GM04503 (cell line): ENCODE results near the gene CXCL1.

Source experiments
- DNase-seq: peaks from one replicate; pipeline ENCODE4 v3.0.0-alpha.2; 2012; ENCODE audit warnings: low read depth

The CXCL1 gene

GRCh38 chr4:73869130-73870055, at the start of gene CXCL1:
CXCL1 (plus strand) TSS chr4:73869393; CDS start chr4:73869471, 78 bp downstream.
- no peak for DNase-seq

GRCh38 chr4:73821325-73821724, 47.9 kb upstream of the CXCL1 start:
- DNase-seq: no peak

GRCh38 chr4:73822389-73822788, 46.8 kb upstream of the CXCL1 start:
- DNase-seq: no peak

- no peak for DNase-seq
These were observed 46.2 kb upstream of the CXCL1 start for GRCh38 chr4:73822812-73823504.

DNA sequence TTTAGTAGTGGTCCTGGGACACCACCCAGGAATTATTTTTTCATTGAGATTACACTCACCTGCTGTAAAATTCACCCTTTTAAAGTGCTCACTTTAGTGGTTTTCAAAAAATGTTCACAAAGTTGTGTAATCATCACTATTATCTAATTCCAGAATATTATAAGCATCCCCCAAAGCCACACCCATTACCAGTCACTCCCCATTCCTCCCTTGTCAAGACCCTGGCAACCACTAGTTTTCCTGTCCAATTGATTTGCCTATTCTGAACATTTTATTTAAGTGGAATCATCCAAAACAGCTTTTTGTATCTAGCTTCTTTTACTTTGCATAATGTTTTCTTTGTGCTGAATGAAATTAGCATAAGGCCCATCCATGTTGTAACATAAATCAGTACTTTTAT, 45.4 kb upstream of the CXCL1 start:
- no peak for DNase-seq

DNA sequence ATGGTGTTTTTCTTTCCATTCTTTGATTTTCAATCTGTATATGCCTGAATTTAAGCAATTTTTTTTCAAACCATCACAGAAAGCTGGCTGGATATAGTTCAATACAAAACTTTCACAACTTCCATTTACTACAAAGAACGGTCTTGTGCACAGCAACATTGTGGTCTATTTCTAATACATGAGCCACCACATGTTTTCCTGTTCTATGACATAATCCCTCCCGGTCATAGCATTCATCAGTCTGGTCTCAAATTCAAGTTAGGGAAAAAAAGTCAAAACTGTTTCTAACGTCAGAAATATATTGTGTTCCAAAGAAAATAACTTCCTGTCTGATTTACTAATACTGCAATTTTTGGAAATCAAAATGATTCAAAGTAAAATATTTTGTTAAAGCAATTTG, 40.2 kb upstream of the CXCL1 start:
- DNase-seq: no peak

DNA sequence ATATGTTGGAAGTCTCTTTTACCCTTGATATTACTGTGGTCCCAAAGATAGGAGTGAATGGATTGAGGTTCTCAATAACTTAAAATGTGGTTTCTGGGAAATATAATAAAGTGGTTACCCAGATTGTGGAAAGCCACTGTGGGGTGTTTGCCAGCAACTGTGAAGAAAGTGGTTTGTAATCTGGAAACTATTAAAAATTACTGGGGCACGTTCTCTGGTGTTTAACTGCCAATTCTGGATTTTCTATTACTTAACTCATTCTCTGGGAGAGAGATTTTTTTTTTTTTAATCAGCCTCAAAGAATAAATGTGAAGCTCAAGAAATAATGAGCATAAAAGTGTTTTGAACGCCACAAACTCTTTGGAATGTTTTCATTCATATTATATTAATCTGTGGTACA, 37.6 kb upstream of the CXCL1 start:
- DNase-seq: peak; percentile 27

GRCh38 chr4:73832651-73833237, 36.4 kb upstream of the CXCL1 start:
- DNase-seq: peak; percentile 18

DNA sequence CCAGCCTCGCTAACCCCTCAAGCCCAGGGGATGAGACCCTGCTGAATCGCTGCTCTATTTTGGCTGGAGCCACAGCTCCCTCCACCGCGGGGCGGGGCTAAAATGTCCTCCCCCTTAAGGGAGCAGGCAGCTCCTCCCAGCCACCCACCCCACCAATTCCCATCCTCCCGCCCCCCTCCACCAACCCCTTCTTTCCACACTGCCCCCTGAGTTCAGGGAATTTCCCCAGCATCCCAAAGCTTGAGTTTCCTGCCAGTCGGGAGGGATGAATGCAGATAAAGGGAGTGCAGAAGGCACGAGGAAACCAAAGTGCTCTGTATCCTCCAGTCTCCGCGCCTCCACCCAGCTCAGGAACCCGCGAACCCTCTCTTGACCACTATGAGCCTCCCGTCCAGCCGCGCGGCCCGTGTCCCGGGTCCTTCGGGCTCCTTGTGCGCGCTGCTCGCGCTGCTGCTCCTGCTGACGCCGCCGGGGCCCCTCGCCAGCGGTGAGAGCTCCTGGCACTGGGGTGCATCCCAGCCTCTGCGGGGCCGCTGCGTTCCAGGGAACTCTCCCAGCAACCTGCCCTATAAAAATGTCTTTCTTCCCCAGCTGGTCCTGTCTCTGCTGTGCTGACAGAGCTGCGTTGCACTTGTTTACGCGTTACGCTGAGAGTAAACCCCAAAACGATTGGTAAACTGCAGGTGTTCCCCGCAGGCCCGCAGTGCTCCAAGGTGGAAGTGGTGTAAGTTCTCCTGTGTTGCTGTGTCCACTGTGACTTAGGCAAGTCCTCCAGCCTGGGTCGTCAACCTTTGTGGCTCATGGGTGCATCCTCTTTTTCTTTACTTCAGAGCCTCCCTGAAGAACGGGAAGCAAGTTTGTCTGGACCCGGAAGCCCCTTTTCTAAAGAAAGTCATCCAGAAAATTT, 32.6 kb upstream of the CXCL1 start, which contains the start of gene CXCL6:
TSS of gene CXCL6 (plus strand) at position 306 of the 907 bp plus-strand sequence. CDS start at position 379, 73 bp downstream.
- no peak for DNase-seq

DNA sequence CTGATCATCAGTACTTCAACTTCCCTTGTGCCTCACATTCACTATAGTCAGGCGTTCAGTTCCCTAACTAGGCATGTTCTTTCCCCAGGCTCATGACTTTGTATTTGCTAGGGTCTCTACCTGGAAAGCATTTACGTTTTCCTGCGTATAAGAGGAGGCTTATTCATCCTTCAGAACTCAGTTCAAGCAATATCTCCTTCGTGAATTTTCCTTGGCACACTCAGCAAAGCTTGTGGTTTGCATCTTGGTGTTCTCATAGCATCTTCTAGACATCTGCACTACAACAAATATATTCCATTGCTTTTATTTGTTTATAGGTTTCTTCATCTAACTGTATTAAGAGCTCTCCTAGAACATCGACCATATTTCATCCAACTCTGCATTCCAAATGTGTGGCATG, 30.1 kb upstream of the CXCL1 start:
- no peak for DNase-seq

DNA sequence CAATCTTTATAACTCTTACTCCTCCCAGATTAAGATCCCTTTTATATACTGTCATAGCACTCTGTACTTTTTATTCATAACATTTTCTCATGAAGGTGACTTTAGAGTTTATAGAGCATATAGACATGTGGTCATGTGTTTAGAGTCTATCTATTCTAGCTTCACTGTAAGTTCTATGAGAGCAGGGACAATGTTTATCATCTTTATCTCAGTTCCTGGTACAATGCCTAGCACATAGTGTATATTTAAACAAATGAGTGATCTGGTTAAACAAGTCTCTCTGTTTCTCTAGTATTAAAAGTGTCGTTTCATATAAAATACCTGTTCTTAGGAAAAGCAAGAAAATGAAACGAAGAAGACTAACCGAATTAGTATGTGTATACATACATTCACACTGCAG, 29.5 kb upstream of the CXCL1 start:
- no peak for DNase-seq

DNA sequence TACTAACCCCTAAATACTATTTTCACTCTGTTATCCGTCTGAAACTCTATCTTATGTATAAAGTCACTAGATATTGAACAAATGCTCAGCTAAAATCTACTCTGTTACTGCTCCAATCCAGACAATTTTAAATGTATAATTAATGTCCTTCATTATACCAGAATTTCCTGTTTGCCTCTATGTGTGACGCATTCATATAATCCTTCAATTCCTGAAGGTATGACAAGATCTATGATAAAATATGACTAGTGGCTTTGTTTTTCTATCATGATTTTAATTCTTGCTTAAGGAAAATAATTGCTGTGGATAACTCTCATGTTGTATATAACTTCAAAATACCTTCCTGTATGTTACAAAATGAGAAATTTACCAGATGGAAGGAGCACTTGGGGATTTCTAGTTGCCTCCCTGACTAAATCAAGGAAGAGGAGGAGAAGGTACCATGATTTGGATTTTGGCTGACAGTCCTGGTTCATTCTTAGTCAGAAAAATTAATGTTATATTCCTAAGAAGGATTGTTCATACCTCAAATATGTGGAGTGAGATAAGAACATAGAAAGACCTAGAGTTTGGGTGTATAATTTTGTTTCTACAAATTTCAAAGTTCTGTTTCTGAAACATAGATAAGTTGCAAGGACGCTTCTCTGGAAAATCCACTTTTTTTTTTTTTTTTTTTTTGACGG, 27.8 kb upstream of the CXCL1 start:
- DNase-seq: no peak

- DNase-seq: no peak
These were observed 26.5 kb upstream of the CXCL1 start for GRCh38 chr4:73842696-73843095.

DNA sequence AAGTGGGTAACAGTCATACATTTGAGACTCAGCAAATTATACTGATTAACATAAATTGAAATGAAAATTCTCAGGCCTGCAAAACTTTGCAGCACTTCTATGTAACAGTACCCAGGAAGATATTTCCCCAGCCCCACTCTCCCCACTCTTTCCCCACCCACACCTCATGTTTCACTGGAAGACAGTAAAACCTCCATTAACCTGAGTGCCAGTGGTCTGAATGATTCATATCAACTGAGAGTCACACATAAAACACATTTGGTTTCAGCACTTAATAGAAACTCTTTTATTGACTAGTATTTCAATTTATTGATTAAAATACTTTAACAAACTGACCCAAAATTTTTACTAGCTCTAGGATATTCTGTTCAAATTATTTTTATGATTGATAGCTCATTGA, 25.8 kb upstream of the CXCL1 start:
- DNase-seq: no peak

- DNase-seq: peak; percentile 37
These were observed 24.8 kb upstream of the CXCL1 start for GRCh38 chr4:73844345-73844744.

GRCh38 chr4:73844806-73845205, 24.4 kb upstream of the CXCL1 start:
- no peak for DNase-seq

- no peak for DNase-seq
These were observed 21.5 kb upstream of the CXCL1 start for GRCh38 chr4:73847526-73848182.

DNA sequence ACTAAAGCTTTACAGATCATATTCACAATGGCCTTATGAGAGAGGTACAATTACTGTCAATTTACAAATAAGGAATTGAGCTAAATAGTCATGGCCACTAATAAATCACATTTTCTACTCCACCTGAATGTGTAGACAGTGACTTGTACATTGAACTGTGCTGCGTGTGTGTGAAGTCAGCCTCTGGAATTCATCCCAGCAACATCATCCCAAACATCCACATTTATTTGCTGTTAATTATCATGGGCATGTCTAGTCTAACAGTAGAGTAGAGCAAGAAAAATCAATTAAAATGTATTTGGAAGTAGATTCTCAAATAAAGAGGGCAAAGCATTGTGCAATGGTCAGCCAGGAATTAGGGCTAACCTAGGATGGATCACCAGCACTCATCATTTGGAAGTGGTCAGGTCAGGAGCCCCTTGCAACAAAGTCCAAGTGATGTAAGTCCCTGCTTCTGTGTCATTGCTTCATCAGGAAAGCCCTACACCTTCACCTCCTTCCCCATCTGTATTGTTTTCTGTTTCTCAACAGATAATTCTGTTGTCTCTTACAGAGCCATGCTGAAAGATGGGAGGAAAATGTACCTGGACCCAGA, 20.9 kb upstream of the CXCL1 start:
- no peak for DNase-seq

- no peak for DNase-seq
These were observed 18.8 kb upstream of the CXCL1 start for GRCh38 chr4:73850261-73850970.

DNA sequence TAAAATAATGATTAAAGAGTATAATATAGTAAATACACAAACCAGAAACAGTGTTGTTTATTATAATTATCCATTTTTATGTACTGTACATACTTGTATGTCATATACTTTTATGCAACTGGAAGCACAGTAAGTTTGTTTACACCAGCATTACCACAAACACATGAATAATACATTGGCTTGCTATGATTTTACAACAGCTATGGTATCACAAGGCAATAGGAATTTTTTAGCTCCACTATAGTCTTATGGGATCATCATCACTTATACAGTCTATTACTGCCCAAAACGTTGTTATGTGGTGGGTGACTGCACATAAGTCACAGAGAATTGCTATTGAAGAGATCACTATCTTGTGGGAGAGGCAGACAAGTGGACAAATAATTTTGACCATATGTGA, 17.9 kb upstream of the CXCL1 start:
- no peak for DNase-seq
